ENCODE data around the gene VEGFB.

- no peak for TF ChIP-seq CTCF (IDR thresholded peaks at IDR 0.05)
- TF ChIP-seq POLR2AphosphoS5 (IDR thresholded peaks at IDR 0.05), result no peak
- TF ChIP-seq POLR2A (IDR thresholded peaks at IDR 0.05), result no peak
- TF ChIP-seq EP300 (IDR thresholded peaks at IDR 0.05), result no peak
Observed at GRCh38 chr11:64233913-64234586, at the start of gene VEGFB.
